GM18519 (cell line): Measurements from ENCODE around the gene ARHGAP4.

Experiments
- ATAC-seq: cut with Tn5 transposase; IDR thresholded peaks from one replicate; pipeline ENCODE4 v1.9.1; 2021; ENCODE audit warnings: mild to moderate bottlenecking, moderate library complexity; ENCODE audit not compliant: unreplicated experiment, low FRiP score

The ARHGAP4 gene

GRCh38 chrX:153964105-153964504 is 38.0 kb upstream of the ARHGAP4 start:
- no peak for ATAC-seq

DNA sequence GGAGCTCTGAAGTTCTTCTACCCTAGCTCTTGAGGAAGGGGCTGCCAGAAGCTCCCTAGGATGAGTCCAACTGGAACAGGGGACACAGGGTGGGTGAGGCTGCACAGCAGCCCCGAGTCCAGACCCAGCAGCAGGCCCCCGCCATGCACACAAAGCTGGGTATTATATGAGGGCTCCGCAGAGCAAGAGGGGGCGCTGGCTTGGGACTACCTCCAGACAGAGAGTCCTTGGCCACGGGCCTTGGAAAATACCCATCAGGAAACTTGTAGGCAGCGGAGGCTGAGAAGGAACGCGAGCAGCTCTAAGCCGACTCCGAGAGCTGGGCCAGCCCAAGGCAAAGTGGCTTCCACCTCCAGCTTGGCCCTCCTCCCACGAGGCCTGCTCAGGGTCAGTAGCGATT is 37.5 kb upstream of the ARHGAP4 start:
- ATAC-seq: no peak

DNA sequence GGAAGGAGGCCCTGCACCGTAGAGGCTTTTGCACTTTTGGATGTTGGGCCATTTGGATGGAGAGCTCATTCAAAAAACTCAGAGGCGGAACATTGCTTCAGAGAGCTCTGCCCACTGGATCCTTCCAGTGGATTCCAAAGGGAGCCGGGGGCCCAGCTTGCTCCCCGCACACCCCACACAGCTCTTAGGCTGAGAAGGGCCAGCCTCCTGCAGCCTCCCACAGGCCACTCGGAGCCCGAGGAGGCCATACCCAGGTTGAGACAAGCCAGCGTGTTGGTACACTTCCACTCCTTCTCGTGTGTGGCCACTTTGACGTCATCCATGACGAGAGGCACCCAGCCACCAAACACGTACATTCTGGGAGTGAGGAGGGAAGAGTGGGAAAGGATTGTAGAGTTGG is 35.2 kb upstream of the ARHGAP4 start:
- ATAC-seq: no peak

DNA sequence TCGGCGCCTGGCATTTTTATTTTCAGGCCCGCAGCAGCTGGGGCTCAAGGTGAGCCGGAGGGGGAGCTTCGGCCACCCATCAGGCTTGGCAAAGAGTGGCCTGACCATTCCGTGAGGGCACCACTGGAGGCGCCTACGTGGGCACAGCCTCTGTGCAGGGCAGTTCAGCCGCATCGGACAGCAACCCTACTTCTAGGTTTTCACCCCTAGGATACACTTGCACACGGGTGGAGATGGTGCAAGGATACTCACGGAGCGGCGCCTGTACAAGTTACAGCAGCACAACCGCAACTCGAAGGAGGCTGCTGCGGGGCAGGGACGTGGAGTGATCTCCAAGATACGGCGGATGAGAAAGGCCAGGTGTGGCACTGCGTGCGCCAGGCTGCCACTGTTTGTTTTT is 34.7 kb upstream of the ARHGAP4 start:
- ATAC-seq: no peak

- no peak for ATAC-seq
Observed at GRCh38 chrX:153960077-153960476, 34.0 kb upstream of the ARHGAP4 start.

DNA sequence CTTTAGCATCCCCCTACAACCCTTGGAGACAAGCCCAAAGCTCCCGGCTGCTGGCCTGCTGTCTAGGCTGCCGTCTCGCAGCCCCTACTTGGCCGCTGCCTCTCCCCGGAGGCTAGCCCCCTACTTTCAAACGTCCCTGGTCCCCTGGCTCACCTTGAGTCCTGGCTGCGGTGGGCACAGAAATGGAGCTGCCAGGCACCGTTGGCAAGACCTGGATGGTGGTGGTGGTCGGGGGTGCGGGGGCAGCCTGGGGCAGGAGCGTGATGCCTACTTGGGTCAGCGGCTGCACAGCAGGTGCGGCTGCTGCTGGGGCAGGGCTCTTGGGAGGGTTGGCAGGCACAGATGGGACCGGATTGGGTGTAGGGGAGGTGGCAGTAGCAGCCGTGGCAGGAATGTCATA is 33.6 kb upstream of the ARHGAP4 start:
- ATAC-seq: no peak

GRCh38 chrX:153958605-153959004 is 32.5 kb upstream of the ARHGAP4 start:
- no peak for ATAC-seq

DNA sequence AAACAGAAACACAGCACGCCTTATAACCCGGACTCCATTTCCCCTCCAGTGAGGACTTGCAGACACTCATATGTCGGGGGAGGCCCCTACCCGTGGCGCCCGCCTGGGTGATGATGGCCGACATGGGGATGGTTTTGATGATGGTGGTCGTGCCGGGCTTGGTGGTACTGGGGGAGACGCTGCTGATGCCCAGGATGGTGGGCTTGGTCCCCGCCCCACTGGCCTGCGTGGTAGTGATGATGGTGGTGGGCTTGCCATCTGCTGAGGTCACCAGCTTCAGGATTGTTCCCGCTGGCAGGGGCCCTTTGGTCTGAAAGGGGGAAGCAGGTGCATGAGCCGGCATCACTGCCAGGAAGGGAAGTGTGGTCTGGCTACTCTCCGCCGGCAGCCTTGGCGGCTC is 31.2 kb upstream of the ARHGAP4 start:
- ATAC-seq: no peak

- ATAC-seq: no peak
Observed at GRCh38 chrX:153956044-153956907, 30.2 kb upstream of the ARHGAP4 start.

DNA sequence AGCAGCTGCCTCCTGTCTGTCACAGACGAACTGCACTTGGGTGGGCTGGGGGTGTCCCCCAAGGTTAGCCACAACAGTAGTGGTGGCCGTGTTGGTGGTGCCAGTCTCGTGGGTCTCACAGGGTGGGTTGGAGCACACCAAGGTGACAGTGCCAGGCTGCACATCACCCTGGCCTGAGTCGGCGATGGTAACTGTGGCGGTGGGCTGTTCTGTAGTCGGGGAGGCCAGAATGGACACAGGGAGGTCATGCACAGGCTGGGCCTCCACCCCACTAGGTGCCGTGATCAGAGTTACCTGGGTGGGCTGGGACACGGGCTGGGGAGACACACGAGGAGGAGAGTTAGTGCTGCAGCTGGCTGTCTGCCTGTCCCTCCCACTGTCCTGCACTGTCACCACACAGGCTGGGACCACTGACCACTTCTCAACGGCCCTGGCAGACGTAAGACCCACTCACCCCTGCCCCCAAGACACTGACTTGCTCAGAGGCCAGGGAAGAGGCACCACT is 29.2 kb upstream of the ARHGAP4 start:
- no peak for ATAC-seq

DNA sequence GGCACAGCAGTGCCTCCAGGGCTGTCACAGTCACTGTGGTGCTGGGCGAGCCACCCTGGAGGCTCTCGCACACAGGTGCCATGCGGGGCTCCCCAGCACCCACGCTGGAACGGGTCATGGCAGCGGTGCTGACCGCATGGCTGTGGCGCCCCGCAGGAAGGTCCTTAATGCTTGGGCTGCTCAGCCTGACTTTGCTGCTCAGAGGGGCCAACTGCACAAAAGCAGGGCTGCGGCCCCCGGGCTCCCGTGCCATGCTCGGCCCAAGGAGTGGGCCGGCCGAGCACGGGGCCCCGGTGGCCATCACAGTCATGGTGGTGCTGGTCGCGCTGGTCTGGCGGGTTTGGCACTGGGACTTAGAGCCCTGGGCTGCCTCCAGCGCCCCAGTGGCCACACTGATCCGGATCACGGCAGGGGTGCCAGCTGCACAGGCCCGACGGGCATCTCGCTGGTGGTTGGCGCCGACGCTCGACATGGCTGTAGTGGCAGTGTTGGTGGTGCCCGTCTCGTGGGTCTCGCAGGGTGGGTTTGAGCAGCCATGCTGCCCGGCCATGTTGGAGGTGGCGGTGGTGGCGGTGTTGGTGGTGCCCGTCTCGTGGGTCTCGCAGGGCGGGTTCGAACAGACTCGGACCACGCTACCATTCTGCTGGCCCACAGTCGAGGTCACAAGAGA is 28.6 kb upstream of the ARHGAP4 start:
- ATAC-seq: no peak

DNA sequence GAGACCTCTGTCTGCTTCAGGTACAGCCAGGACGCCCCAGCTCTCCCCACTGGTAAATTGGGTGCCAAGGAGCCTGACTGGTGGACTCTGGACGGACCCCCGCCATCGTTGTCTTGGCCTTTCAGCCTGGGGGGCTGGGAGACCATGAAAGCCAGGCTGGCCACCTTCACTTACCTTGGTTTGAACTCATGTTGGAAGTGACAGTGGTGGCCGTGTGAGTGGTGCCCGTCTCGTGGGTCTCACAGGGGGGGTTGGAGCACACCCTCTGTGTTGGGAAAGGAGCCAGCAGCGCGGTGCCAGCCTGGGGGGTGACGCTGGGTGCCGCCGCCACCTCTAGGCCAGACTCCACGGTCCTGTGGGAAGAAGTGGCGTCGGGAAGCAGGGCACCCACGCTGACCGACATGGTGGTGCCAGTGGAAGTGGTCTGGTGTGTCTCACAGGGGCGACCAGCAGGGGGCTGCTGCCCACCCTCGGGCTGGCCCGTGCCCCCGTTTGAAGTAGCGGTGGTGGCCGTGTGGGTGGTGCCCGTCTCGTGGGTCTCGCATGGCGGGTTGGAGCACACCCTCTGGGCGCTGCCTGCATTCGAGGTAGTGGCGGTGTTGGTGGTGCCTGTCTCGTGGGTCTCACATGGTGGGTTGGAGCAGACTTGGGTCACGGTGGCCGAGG is 28.0 kb upstream of the ARHGAP4 start:
- ATAC-seq: no peak

DNA sequence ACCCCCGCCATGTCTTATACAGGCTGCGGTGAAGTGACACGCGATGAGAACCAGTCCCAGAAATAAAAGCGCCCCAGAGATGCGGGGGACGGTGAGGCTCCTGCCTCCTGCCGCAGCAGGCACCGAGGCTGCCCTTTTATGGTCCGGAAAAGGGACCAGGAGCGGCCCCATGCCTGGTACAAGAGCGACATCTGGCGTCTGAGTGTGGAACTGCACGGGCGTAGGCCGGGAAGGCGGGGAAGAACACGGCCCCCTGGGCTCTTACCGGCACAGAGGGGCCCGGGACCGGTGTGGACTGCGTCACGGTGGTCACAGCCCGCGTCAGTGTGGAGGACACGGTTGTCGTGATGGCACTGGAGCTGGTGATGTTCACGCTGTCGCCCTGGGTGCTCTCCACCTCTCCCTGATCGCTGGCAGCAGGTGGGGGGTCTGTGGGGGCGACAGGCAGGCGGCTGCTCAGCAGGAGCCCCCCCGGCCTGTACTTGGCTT is 27.3 kb upstream of the ARHGAP4 start:
- no peak for ATAC-seq

DNA sequence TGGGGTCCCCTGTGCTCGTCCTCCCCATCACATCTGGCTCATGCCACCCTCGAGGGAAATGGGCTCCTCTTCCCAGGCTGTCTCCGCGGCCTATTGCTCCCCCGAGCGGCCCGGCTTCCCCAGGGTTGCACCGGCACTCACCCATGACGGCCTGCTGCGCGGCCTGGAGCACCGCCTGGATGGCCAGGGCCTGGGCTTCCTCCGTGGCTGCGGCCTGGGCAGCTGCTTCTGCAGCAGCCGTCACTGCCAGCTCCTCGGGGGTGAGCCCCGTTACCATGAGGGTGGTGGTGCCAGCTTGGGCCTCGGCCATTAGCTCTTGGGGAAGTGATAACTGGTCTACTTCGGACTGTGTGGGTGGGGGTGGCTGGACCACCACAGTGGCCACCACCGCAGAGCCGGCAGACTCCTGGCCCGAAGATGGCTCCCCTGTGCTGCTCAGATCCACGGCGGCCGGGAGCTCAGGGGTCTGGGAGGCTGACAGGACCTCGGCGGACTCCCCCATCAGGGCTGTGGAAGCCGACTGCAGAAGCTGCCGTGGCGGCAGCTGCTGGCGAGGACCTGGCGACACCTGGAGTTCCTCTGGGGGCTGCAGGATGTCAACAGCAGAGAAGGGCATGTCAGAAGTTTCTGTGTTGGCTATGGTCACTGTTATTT is 26.4 kb upstream of the ARHGAP4 start:
- ATAC-seq: no peak

GRCh38 chrX:153951683-153952372 is 25.8 kb upstream of the ARHGAP4 start:
- no peak for ATAC-seq

- ATAC-seq: no peak
Observed at GRCh38 chrX:153950127-153950526, 24.1 kb upstream of the ARHGAP4 start.

DNA sequence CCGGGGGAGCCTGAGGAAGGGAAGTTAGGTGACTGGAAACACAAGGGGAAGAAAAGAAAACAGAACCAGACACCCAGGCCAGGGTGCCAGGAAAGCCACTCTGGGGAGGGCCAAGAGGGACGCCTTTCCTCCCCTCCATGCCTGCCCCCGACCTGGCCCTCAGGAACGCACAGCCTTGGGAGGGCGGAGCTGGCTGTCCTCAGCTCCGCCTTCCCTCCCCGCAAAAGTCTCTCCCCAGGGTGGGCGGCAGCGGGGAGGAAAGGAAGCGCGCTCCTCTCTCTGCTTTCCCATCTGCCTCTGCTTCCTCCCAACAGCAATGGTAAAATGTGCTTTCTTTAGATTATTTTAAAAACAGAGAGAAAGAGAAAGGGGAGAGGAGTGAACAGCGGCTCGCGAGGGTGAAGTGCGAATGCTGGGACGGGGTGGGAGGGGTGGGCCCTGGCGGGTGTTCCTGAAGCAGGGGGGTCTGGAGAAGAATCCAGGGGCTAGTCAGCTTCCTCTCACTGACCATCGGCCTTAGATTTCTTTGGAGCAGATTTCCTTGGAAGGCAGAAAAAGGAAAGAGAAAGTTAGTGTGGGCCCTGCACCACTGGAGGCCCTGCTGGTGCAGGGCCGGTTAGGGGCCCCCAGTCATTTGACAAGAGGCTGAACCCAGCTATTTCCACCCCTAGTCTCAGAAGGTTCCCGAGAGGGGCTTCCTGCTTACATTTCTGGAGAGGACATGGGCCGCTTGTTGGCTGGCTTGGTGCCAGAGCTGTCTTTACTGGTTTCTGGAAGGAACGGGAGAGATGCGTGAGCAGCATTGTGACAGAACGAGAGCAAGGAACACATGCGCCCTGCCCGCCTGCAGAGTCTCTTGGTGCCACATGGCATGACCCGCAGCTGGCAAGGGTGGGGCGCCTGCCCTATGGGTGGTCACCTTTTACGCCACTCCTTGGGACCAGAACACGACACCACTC is 23.1 kb upstream of the ARHGAP4 start:
- ATAC-seq: no peak

- ATAC-seq: no peak
Observed at GRCh38 chrX:153948002-153948466, 22.0 kb upstream of the ARHGAP4 start.
